Activated naive CD8-positive, alpha-beta T cell treated with anti-CD3 and anti-CD28 coated beads, Interleukin-2, amount 50 U/mL, for 16 hours (primary cell): ENCODE results near the gene GMDS.
"Not testable (repeated sequence)": the region's sequence is repeated elsewhere in the genome, so short reads cannot be mapped to it uniquely, and the experiment has no call there.

ENCODE experiments used
- DNase-seq: peaks from one replicate; pipeline ENCODE4 v3.0.0-alpha.2; 2020; ENCODE audit warnings: low read depth, low spot score

The GMDS gene

DNA sequence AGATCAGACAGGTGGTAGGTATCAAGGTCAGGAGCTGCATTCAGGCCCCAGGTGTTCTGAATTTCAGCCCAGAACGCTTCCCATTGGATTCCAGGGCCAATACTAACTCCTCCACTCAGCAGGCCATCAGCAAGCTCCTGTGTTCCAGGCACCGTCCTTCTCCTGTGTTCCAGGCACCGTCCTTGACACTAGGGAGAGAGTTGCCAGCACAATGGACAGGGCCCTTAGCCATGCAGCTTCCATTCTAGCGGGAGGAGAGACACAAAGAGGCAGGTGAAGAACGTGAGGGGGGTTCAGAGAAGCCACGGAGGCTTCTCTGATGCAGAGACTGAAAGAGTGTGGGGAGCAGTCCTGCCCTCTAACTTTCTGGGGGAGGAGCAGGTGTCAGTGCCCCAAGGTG, 558.0 kb downstream of the GMDS start:
- DNase-seq, result no peak

DNA sequence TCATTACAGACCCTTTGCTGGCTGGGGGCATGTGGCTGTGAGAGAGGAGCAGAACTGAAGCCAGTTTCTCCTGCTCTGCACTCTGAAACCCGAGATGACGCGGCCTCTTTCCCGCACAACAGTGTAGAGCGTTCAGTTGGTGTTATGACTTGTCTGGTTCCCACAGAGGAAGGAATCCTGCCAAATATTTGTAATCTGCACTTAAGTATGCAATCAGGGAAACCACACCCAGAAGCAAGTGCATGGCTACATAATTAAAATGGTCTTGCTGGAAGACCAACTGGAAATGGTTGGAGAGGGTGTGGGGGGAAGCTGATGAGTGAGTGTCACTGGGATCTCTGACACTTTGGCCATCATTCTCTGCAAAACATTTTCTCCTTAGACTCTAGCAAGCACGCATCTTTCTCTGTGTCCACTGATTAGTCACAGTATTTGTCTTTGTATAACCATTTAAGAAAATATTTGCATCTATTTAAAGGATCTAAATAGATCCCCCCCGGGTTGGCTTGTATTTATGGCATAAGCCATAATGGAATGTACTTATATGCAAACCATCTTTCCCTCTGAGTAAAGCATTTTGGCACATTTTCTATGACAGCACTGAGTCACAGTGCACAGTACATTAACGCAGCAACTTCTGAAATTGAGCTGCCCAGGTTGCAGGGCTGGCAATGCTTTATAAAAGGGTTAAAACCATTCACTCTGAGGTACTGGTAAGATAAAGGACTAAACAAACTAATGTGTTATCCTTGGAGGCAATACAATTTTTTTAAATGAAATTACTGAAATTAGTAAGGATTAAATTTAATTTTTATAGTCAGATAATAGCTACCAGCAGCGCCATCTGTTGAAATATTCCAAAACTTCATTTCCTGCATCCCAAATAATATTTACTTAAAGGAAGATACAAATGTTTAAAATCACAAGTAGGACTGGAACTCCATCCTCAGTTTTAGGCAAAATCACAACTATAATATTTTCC, 559.0 kb downstream of the GMDS start:
- DNase-seq, result no peak

DNA sequence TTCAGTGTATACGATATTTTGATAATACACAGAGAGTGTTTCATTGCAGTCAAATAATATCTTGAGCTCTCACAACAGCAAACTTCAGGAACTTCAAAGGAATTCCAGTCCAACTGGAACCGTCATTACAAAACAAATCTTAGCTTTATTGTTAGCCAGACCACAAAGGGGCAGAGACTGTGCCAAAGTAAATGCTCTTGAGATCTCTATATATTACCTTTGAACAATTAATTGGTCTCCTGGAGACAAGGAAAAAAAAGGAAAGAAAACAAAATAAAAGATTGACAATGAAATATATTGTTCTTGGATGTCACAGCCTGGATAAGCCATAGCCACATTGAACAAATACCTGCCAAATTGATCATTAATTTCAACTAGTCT, 565.7 kb downstream of the GMDS start:
- DNase-seq, result no peak

DNA sequence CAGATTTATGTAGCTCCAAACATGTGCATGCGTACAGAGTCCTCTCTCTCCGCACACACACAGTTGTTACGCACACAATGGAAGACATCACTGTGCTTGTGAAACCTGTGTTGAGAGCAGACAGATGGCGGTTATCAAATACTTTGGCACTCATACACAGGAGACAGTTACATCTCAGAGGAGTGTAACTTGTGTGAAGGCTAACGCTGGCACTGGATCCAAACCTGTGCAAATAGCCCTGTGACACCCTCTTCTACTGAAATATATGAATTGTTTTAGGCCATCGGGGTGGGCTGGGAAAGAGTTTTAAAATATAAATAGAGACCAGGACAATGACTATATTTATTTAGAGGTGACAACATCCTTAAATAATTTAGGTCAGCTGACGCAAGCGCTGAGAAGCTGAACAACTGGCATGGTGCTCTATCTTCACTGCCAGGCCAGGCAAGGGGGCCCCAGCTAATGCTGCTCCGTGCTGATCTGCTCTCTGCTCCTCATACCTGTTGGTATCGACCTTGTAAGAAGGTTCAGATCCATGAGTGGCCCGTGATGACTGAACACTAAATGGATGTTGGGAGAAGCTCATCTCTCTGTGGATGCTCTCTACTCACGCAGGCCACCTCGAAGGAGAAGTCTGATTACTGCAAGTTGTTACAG, 566.2 kb downstream of the GMDS start:
- DNase-seq, result no peak

DNA sequence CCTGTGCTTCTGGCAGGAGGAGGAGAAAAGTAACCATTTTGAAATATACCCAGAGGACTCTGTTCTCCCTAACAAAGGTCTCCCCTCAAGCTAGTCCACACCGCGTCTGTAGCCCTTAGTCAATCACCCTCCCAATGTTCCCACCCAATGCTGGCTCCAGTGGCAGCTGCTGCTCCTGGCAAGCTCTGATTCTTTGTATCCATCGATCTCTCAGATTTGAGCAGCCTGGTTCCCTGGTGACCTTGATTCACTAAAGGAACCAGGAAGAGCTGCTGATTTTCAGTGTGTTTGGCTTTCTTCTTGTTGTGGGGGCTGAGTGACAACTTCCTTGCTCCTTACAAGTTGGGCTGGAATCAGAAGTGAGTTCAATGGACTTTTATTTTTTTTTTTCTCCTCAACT, 567.2 kb downstream of the GMDS start:
- DNase-seq, result no peak

DNA sequence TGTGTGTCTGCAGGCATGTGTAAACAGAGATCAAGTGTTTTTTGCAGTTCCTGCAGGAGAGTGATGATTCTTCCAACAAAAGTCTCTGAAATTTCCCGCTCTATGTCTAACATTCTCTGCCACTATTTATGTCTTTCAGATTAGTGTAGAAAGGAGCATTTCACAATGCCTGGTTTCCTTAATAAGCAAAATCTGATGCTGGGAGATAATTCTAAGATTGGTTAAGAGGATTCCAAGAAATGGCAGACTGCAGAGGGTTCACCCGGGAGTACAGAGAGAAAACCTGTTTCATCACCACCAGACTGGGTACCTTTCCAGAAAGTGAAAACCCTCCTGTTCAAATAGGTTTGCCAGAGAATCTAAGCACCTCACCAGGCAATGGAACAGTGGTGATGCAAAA, 573.0 kb downstream of the GMDS start:
- no peak for DNase-seq

- no peak for DNase-seq
These were observed 574.5 kb downstream of the GMDS start for GRCh38 chr6:1670711-1671462.

- DNase-seq, result no peak
These were observed 575.4 kb downstream of the GMDS start for GRCh38 chr6:1669996-1670395.

DNA sequence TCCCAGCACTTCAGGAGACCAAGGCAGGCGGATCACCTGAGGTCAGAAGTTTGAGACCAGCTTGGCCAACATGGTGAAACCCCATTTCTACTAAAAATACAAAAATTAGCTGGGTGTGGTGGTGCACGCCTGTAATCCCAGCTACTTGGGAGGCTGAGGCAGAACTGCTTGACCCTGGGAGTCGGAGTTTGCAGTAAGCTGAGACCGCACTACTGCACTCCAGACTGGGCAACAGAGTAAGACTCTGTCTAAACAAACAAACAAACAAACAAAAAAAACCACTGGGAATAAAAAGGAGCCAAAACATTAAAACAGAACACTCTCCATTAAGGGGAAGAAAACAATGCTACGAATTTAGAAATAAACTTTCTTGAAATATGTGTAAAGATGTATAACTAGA, 576.9 kb downstream of the GMDS start:
- not testable (repeated sequence) for DNase-seq

GRCh38 chr6:1667805-1668175, 577.6 kb downstream of the GMDS start:
- DNase-seq, result no peak

GRCh38 chr6:1667012-1667804, 578.2 kb downstream of the GMDS start:
- DNase-seq, result no peak

GRCh38 chr6:1665214-1665613, 580.2 kb downstream of the GMDS start:
- no peak for DNase-seq

GRCh38 chr6:1664329-1664728, 581.1 kb downstream of the GMDS start:
- DNase-seq, result no peak

GRCh38 chr6:1663511-1663910, 581.9 kb downstream of the GMDS start:
- no peak for DNase-seq

GRCh38 chr6:1662534-1662933, 582.9 kb downstream of the GMDS start:
- no peak for DNase-seq

DNA sequence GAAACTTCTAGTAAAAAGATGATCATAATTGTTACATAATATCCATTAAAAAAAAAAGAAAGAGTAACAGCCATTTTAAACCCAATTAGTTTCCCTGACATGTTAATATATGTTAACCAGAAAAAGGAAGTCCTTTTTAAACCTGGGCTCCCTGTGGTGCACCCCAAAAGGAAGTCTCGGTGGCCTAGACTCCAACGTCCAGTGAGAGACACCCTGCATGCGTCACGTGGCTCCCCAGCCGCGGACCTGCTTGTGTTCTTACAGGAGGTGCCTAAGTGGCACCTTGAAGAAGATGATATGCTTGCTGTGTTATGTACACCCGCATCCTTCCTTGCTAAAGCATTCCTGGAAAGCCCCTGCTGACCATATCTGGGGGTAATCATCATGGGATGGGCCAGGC, 585.6 kb downstream of the GMDS start:
- DNase-seq, result no peak

- DNase-seq, result no peak
These were observed 587.0 kb downstream of the GMDS start for GRCh38 chr6:1658212-1659005.

GRCh38 chr6:1657771-1658165, 587.6 kb downstream of the GMDS start:
- DNase-seq, result no peak

DNA sequence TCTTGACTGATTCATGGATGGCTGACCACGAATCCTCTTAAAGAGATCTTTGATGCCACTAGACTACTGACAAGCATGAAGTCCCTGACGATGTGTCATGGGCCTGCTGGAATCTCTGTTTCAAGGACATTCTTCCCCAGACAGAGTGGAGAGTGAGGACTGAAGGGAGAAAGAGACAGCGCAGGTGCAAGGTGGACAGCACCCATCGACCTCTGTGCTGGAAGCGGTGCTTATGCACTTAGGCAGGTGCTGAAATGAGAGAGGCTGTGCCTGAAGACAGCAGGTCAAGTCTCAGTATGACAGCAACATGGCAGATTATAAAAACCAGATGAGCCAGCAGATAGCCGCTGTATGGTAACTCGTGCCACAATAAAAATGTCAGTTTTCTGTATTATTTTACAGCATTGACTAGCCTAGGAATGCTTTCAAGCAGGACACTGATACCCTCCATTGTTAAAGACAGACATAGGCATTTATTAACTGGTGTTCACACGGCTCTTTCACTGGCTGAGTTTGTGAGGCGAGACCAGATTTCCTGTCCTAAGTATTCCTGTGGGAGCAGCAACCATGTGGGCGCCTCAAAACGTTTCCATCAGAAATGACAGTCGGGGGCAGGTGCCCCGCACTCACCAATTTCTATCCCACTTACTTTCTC, 588.2 kb downstream of the GMDS start:
- DNase-seq, result no peak

DNA sequence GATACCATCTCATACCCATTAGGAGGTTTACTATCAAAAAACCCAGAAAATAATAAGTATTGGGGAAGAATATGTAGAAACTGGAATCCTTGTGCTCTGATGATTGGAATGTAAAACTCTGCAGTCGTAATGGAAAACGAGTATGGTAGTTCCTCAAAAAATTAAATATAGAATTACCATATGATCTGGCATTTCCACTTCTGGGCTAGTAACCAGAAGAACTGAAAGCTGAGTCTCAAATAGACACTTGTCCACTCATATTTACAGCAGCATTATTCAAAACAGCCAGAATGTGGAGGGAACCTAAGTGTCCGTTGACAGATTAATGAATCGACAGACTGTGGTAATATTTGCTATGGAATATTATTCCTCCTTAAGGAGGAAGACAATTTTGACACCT, 591.4 kb downstream of the GMDS start:
- DNase-seq, result no peak
